Neural cell (in vitro differentiated cells): ENCODE data around the gene RAG2. TPM values are rescaled to one million over a fixed set of nuclear protein-coding genes. Genes with fewer than 3 reads are reported as not detected.

Experiments used
- H2AFZ ChIP-seq: fragments of 200-600, 300-800 bp; sonication (generic), shearing (Covaris generic); 2 replicates; pipeline ENCODE4 v1.6.0; 2014; ENCODE audit warnings: low read depth, mild to moderate bottlenecking, antibody characterized with exemption, low read length, moderate library complexity
- H3F3A ChIP-seq: fragments of 200-600 bp; shearing (Covaris generic); 2 replicates; pipeline ENCODE4 v1.6.1; 2016; ENCODE audit warnings: mild to moderate bottlenecking, moderate library complexity, mixed read lengths, antibody characterized with exemption, low read length; ENCODE audit not compliant: insufficient read depth, poor library complexity, severe bottlenecking
- H3K27ac ChIP-seq: fragments of 200-600, 300-800 bp; sonication (generic), shearing (Covaris generic); 2 replicates; pipeline ENCODE4 v1.5.1; 2014; ENCODE audit warnings: mild to moderate bottlenecking, low read length, moderate library complexity
- H3K27me3 ChIP-seq: fragments of 300-800, 200-600 bp; sonication (generic), shearing (Covaris generic); 2 replicates; pipeline ENCODE4 v1.6.0; 2014; ENCODE audit warnings: mild to moderate bottlenecking, low read depth, low read length, moderate library complexity; ENCODE audit not compliant: insufficient read depth
- H3K36me3 ChIP-seq: fragments of 300-800, 200-600 bp; sonication (generic), shearing (Covaris generic); 2 replicates; pipeline ENCODE4 v1.5.1; 2014; ENCODE audit warnings: mild to moderate bottlenecking, antibody characterized with exemption, low read length, moderate library complexity; ENCODE audit not compliant: insufficient read depth
- H3K4me2 ChIP-seq: fragments of 300-800, 200-600 bp; sonication (generic), shearing (Covaris generic); 2 replicates; pipeline ENCODE4 v1.6.0; 2014; ENCODE audit warnings: mild to moderate bottlenecking, low read length
- H3K4me3 ChIP-seq: fragments of 300-800, 200-600 bp; sonication (generic), shearing (Covaris generic); 2 replicates; pipeline ENCODE4 v1.5.1; 2014; ENCODE audit warnings: mild to moderate bottlenecking, low read length, moderate library complexity
- H3K79me2 ChIP-seq: fragments of 200-600 bp; shearing (Covaris generic); replicated peaks from 2 replicates; pipeline ENCODE4 v1.6.0; 2014; ENCODE audit warnings: mild to moderate bottlenecking, low read length, moderate library complexity; ENCODE audit not compliant: insufficient read depth
- H3K9ac ChIP-seq: fragments of 300-800, 200-600 bp; sonication (generic), shearing (Covaris generic); 2 replicates; pipeline ENCODE4 v1.6.1; 2016; ENCODE audit warnings: mild to moderate bottlenecking, low read length, mixed read lengths
- H3K9me2 ChIP-seq: fragments of 200-600 bp; shearing (Covaris generic); 2 replicates; pipeline ENCODE4 v1.6.1; 2016; ENCODE audit warnings: mild to moderate bottlenecking, low read length, mixed read lengths; ENCODE audit not compliant: insufficient read depth
- H3K9me3 ChIP-seq: fragments of 200-600, 300-800 bp; sonication (generic), shearing (Covaris generic); 2 replicates; pipeline ENCODE4 v1.6.1; 2016; ENCODE audit warnings: mild to moderate bottlenecking, mixed run types, low read length, moderate library complexity, mixed read lengths
- H4K20me1 ChIP-seq: fragments of 200-600 bp; shearing (Covaris generic); 2 replicates; pipeline ENCODE4 v1.6.1; 2016; ENCODE audit warnings: mild to moderate bottlenecking, mixed run types; ENCODE audit not compliant: insufficient read depth
- EP300 ChIP-seq: fragments of 450-650 bp; conservative IDR thresholded peaks from 2 replicates; pipeline ENCODE4 v1.6.1; 2014; ENCODE audit warnings: antibody characterized with exemption, mild to moderate bottlenecking, moderate library complexity; ENCODE audit not compliant: poor library complexity, severe bottlenecking
- EZH2 ChIP-seq: fragments of 200-600, 300-800 bp; shearing (Covaris generic), sonication (generic); IDR thresholded peaks from 2 replicates; pipeline ENCODE4 v1.6.1; 2014; ENCODE audit warnings: antibody characterized with exemption, low read length, borderline replicate concordance, mild to moderate bottlenecking; ENCODE audit not compliant: insufficient read depth, poor library complexity, severe bottlenecking
- MXI1 ChIP-seq: fragments of 450-650 bp; conservative IDR thresholded peaks from 2 replicates; pipeline ENCODE4 v1.6.1; 2014; ENCODE audit warnings: antibody characterized with exemption, mild to moderate bottlenecking; ENCODE audit not compliant: poor library complexity, severe bottlenecking
- POLR2AphosphoS5 ChIP-seq: IDR thresholded peaks from 2 replicates; pipeline ENCODE4 v1.6.1; 2012
- RAD21 ChIP-seq: fragments of 450-650 bp; conservative IDR thresholded peaks from 2 replicates; pipeline ENCODE4 v1.6.1; 2014; ENCODE audit warnings: antibody characterized with exemption, mild to moderate bottlenecking, moderate library complexity
- SMC3 ChIP-seq: fragments of 450-650 bp; conservative IDR thresholded peaks from 2 replicates; pipeline ENCODE4 v1.6.1; 2014; ENCODE audit warnings: antibody characterized with exemption, mild to moderate bottlenecking, moderate library complexity; ENCODE audit not compliant: poor library complexity
- TAF1 ChIP-seq: IDR thresholded peaks from 2 replicates; pipeline ENCODE4 v1.6.1; 2012; ENCODE audit warnings: low read depth
- polyA plus RNA-seq: library from polyadenylated mRNA; depleted of rRNA; stranded (reverse); fragments of >200 nt; gene quantifications from 2 replicates; pipeline ENCODE4 v1.2.3, GENCODE V29; 2014
- TF ChIP-seq, protein P1 (sequence below): IDR thresholded peaks from 2 replicates; pipeline ENCODE4 v1.6.1; 2012; ENCODE audit warnings: borderline replicate concordance
- TF ChIP-seq, protein P2 (sequence below): fragments of 450-650 bp; IDR thresholded peaks from 2 replicates; pipeline ENCODE4 v1.5.1; 2014; ENCODE audit warnings: antibody characterized with exemption, mild to moderate bottlenecking, moderate library complexity; ENCODE audit not compliant: poor library complexity, severe bottlenecking

RAG2 gene
- polyA plus RNA-seq, 1 donor from 2014 or later: not detected

DNA sequence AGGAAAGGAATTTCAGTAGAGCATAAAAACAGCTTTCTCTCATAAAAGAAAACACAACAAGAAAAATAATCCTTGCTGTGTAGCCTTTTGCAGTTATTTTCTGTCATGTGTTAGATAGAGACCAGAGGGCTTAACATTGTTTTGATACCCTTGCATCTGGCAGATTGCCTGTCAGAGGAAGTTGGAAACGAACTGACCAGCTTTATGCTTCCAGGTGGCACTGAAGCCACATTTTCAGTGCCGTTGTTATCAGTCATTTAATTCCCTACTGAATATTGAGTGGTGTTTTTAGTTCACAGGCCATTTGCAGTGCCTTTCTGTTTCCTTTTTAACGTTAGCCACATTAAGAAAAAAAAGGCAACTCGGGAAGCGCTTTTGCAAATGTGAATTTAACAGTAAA, 21.5 kb upstream of the RAG2 start:
- no peaks in the 10 kb centered on the region for H3K79me2 ChIP-seq
- no peak overlapping the region for H2AFZ ChIP-seq
- no peaks in the 10 kb centered on the region for H3F3A ChIP-seq
- no peaks in the 10 kb centered on the region for H3K9me2 ChIP-seq
- H3K4me2 ChIP-seq: no peak overlapping the region
- no peak overlapping the region for H3K27ac ChIP-seq
- TF ChIP-seq POLR2AphosphoS5: no peak
- no peak for TF ChIP-seq RAD21
- TF ChIP-seq MXI1: no peak
- TF ChIP-seq EZH2: no peak
- TF ChIP-seq, protein P1, sequence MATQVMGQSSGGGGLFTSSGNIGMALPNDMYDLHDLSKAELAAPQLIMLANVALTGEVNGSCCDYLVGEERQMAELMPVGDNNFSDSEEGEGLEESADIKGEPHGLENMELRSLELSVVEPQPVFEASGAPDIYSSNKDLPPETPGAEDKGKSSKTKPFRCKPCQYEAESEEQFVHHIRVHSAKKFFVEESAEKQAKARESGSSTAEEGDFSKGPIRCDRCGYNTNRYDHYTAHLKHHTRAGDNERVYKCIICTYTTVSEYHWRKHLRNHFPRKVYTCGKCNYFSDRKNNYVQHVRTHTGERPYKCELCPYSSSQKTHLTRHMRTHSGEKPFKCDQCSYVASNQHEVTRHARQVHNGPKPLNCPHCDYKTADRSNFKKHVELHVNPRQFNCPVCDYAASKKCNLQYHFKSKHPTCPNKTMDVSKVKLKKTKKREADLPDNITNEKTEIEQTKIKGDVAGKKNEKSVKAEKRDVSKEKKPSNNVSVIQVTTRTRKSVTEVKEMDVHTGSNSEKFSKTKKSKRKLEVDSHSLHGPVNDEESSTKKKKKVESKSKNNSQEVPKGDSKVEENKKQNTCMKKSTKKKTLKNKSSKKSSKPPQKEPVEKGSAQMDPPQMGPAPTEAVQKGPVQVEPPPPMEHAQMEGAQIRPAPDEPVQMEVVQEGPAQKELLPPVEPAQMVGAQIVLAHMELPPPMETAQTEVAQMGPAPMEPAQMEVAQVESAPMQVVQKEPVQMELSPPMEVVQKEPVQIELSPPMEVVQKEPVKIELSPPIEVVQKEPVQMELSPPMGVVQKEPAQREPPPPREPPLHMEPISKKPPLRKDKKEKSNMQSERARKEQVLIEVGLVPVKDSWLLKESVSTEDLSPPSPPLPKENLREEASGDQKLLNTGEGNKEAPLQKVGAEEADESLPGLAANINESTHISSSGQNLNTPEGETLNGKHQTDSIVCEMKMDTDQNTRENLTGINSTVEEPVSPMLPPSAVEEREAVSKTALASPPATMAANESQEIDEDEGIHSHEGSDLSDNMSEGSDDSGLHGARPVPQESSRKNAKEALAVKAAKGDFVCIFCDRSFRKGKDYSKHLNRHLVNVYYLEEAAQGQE: no peak
- no peak for TF ChIP-seq SMC3
- no peak for TF ChIP-seq TAF1
- TF ChIP-seq, protein P2, sequence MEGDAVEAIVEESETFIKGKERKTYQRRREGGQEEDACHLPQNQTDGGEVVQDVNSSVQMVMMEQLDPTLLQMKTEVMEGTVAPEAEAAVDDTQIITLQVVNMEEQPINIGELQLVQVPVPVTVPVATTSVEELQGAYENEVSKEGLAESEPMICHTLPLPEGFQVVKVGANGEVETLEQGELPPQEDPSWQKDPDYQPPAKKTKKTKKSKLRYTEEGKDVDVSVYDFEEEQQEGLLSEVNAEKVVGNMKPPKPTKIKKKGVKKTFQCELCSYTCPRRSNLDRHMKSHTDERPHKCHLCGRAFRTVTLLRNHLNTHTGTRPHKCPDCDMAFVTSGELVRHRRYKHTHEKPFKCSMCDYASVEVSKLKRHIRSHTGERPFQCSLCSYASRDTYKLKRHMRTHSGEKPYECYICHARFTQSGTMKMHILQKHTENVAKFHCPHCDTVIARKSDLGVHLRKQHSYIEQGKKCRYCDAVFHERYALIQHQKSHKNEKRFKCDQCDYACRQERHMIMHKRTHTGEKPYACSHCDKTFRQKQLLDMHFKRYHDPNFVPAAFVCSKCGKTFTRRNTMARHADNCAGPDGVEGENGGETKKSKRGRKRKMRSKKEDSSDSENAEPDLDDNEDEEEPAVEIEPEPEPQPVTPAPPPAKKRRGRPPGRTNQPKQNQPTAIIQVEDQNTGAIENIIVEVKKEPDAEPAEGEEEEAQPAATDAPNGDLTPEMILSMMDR: no peak
- TF ChIP-seq EP300: no peak
- H3K9me3 ChIP-seq: no peaks in the 10 kb centered on the region
- H3K9ac ChIP-seq: no peak overlapping the region
- H4K20me1 ChIP-seq: no peaks in the 10 kb centered on the region
- H3K4me3 ChIP-seq: no peak overlapping the region
- no peaks in the 10 kb centered on the region for H3K36me3 ChIP-seq
- H3K27me3 ChIP-seq: no peaks in the 10 kb centered on the region

DNA sequence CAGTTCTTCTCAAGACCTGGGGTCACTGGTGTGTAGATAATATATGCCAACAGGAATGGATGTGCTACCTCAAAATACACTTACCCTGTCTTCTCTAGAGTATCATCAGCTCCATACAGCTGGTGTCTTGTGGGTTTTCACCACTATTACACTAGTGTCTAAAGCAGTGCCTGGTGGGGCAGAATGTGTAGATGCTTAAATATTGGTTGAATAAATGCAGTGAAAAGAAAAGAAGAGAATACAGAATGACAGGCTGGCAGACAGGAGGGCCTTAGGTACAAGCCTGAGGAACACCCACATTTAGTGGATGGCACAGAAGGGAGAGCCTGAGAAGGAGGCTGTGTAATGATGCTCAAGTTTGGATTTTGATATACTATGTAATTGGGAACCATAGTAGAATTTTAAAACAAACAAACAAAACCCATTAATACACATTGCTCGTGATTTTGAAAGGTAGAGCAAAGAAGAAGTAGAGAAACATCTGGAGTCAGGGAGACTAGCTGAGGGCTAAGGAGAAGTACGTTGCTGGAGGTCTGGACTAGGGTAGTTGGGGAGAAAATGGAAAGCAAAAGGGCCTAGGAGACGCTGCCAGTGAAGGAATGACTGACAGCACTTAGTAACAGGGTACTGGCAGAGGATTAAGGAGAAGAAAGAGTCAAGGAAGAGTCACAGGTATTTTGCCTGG, 20.5 kb upstream of the RAG2 start:
- Histone ChIP-seq H3K79me2 (no peaks in the 10 kb centered on the region), H3K27ac (no peak overlapping the region), H3K27me3 (no peaks in the 10 kb centered on the region), H3K36me3 (no peaks in the 10 kb centered on the region), H3F3A (no peaks in the 10 kb centered on the region), H3K9me2 (no peaks in the 10 kb centered on the region), H2AFZ (no peak overlapping the region), H4K20me1 (no peaks in the 10 kb centered on the region), H3K9ac (no peak overlapping the region), H3K4me3 (no peak overlapping the region), H3K4me2 (no peak overlapping the region), H3K9me3 (no peaks in the 10 kb centered on the region)
- TF ChIP-seq POLR2AphosphoS5 (no peak), SMC3 (no peak), RAD21 (no peak), TAF1 (no peak), EZH2 (no peak), EP300 (no peak)
- TF ChIP-seq, protein P2: no peak
- TF ChIP-seq, protein P1: no peak
